ENCODE data around the gene ART1.
"Not testable (repeated sequence)": the region's sequence is repeated elsewhere in the genome, so short reads cannot be mapped to it uniquely, and the experiment has no call there.

The ART1 gene

DNA sequence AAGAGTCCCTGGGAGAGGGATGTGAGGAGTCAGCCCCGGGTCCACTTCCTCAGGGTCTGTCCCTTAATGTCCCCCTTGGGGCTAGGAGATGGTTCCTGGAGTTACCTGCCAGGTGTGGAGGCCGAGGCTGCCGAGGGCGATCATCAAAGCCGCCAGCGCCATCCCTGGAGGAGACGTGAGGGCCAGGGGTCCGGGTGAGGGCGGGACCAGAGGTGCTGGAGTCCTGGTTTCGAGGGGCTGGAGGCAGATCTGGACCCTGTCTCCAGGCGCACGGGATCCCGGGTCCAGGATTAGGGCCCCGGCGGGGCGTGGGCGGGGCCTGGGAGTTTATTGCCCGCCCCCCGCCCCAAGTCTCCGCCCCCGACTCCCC lies 3.2 kb upstream of the ART1 start, which contains the start of gene ART5:
ART5 (minus strand) TSS at position 292 of the 370 bp plus-strand sequence; CDS start at position 162, 130 bp downstream.
- no peak within 1 kb of the TSS for H3K4me3 ChIP-seq (ENCODE audit: low read depth in 1 of 2, low read length in 2 of 2)
- no peaks in the 10 kb centered on the region for H3K27me3 ChIP-seq (ENCODE audit: insufficient read depth, low read length, poor library complexity)
- H3K9ac ChIP-seq (ENCODE audit: low read depth, low read length) = no peak within 1 kb of the TSS
- no peaks in the 10 kb centered on the region for H3K36me3 ChIP-seq (ENCODE audit: insufficient read depth, low read length)
- no peak within 1 kb of the TSS for H3K27ac ChIP-seq (ENCODE audit: low read length)
- H3K4me1 ChIP-seq (ENCODE audit: insufficient read depth, low read length) = no peaks in the 10 kb centered on the region
- H3K9me3 ChIP-seq (ENCODE audit: insufficient read depth, low read length, severe bottlenecking) = no peaks in the 10 kb centered on the region
- TF ChIP-seq, protein P1, sequence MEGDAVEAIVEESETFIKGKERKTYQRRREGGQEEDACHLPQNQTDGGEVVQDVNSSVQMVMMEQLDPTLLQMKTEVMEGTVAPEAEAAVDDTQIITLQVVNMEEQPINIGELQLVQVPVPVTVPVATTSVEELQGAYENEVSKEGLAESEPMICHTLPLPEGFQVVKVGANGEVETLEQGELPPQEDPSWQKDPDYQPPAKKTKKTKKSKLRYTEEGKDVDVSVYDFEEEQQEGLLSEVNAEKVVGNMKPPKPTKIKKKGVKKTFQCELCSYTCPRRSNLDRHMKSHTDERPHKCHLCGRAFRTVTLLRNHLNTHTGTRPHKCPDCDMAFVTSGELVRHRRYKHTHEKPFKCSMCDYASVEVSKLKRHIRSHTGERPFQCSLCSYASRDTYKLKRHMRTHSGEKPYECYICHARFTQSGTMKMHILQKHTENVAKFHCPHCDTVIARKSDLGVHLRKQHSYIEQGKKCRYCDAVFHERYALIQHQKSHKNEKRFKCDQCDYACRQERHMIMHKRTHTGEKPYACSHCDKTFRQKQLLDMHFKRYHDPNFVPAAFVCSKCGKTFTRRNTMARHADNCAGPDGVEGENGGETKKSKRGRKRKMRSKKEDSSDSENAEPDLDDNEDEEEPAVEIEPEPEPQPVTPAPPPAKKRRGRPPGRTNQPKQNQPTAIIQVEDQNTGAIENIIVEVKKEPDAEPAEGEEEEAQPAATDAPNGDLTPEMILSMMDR (IDR thresholded peaks at IDR 0.05; ENCODE audit: borderline replicate concordance, extremely low read depth, low read length, poor library complexity, severe bottlenecking) = no peak
- no peak for TF ChIP-seq EZH2 (IDR thresholded peaks at IDR 0.05; ENCODE audit: borderline replicate concordance, low read depth, low read length, severe bottlenecking)
- no peak within 1 kb of the TSS for H2AFZ ChIP-seq (ENCODE audit: low read depth, low read length)
- DNase-seq = no peak
- no peak for ATAC-seq (ENCODE audit: insufficient read depth, low read depth)
- no peak within 1 kb of the TSS for H3K4me2 ChIP-seq (ENCODE audit: insufficient read depth, low read length)
- H3K79me2 ChIP-seq (ENCODE audit: insufficient read depth, low read length) = no peaks in the 10 kb centered on the region
- no peaks in the 10 kb centered on the region for H4K20me1 ChIP-seq (ENCODE audit: insufficient read depth, low read length)

DNA sequence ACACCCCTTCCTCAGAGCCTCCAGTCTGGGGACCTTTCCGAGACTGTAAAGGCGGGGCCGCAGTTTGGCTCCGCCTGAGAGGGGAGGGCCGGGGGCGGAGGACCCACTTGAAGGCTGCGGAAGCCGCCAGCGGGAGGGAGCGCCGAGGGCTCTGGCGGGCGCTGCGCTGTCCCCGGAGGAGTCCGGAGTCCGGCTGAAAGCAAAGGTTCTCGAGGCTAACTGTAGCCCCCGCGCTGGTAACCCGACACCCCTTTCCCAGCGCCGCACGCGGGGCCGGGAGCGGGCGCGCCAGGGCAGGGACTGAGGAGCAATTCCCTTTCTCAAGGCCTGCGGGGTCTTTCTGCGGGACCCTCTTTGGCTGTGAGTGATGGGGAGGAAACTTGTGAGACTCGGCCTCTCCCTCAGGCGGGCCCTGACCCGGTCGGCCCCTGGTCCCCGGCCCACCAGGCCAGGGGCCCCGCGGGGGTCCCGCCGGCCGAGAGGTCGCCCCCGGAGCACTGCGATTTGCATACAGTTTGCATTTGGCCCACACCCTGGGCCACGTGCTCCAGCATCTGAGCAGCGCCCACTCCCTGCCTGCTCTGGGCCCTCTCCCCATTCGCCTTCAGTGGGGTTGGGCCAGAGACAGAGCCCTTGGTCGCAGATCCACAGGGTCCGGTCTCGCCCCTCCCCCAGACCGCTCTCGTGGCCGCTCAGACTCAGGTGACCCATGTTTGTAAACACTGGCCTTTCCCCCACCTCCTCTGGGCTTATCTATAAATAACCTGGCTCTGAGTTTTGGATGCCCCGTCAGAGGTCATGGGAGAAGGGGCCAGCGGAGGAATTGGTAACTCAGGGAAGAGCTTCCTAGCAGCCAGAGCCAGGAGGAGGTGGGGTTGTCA lies 2.6 kb upstream of the ART1 start:
- no peak overlapping the region for H3K9ac ChIP-seq (ENCODE audit: low read depth, low read length)
- H3K4me2 ChIP-seq (ENCODE audit: insufficient read depth, low read length) = no peak overlapping the region
- H3K9me3 ChIP-seq (ENCODE audit: insufficient read depth, low read length, severe bottlenecking) = no peaks in the 10 kb centered on the region
- TF ChIP-seq, protein P1 (IDR thresholded peaks at IDR 0.05; ENCODE audit: borderline replicate concordance, extremely low read depth, low read length, poor library complexity, severe bottlenecking) = no peak
- TF ChIP-seq EZH2 (IDR thresholded peaks at IDR 0.05; ENCODE audit: borderline replicate concordance, low read depth, low read length, severe bottlenecking) = no peak
- H2AFZ ChIP-seq (ENCODE audit: low read depth, low read length) = no peak overlapping the region
- no peaks in the 10 kb centered on the region for H3K4me1 ChIP-seq (ENCODE audit: insufficient read depth, low read length)
- ATAC-seq (ENCODE audit: insufficient read depth, low read depth) (no peak), DNase-seq (no peak)
- no peaks in the 10 kb centered on the region for H3K27me3 ChIP-seq (ENCODE audit: insufficient read depth, low read length, poor library complexity)
- no peak overlapping the region for H3K27ac ChIP-seq (ENCODE audit: low read length)
- no peaks in the 10 kb centered on the region for H4K20me1 ChIP-seq (ENCODE audit: insufficient read depth, low read length)
- H3K36me3 ChIP-seq (ENCODE audit: insufficient read depth, low read length) = no peaks in the 10 kb centered on the region
- H3K4me3 ChIP-seq (ENCODE audit: low read depth in 1 of 2, low read length in 2 of 2) = no peak overlapping the region
- no peaks in the 10 kb centered on the region for H3K79me2 ChIP-seq (ENCODE audit: insufficient read depth, low read length)

DNA sequence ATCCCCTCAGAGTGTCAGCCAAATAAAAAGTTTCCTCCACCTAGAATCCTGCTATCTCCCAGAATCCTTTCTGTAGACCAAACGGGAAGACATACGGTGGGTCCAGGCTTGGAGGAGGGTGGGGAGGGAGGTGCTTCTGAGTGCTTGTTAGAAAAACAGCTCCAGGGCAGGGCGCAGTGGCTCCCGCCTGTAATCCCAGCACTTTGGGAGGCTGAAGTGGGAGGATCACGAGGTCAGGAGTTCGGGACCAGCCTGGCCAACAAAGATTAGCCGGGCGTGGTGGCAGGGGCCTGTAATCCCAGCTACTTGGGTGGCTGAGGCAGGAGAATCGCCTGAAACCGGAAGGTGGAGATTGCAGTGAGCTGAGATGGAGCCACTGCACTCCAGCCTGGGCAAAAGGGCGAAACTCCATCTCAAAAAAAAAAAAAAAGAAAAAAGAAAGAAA lies 1.8 kb upstream of the ART1 start:
- H3K79me2 ChIP-seq (ENCODE audit: insufficient read depth, low read length); ATAC-seq (ENCODE audit: insufficient read depth, low read depth); H3K4me3 ChIP-seq (ENCODE audit: low read depth in 1 of 2, low read length in 2 of 2); H3K36me3 ChIP-seq (ENCODE audit: insufficient read depth, low read length); H3K27ac ChIP-seq (ENCODE audit: low read length); DNase-seq; H4K20me1 ChIP-seq (ENCODE audit: insufficient read depth, low read length); H3K4me1 ChIP-seq (ENCODE audit: insufficient read depth, low read length); H3K27me3 ChIP-seq (ENCODE audit: insufficient read depth, low read length, poor library complexity); H3K9me3 ChIP-seq (ENCODE audit: insufficient read depth, low read length, severe bottlenecking); H2AFZ ChIP-seq (ENCODE audit: low read depth, low read length); H3K9ac ChIP-seq (ENCODE audit: low read depth, low read length); H3K4me2 ChIP-seq (ENCODE audit: insufficient read depth, low read length): not testable (repeated sequence)

DNA sequence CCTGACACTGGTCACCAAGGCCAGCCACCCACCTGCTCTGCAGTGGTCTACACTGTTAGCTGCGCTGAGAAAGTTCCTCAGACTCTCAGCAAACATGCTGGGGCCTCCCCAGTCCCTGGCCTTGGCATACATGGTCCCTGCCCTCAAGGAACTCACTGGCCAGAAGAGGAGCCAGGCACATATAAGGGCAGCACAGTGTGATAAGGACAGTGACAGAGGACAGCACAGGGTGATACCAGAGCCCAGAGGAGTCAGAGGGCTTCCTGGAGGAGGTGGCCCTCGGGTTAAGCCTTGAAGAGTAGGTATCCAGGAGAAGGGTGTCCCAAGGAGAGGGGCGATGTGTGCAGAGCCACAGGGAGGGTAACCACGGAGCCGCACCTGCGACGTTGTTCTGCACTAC lies 624 bp downstream of the ART1 start:
- Histone ChIP-seq H3K4me2 (ENCODE audit: insufficient read depth, low read length) (no peak overlapping the region), H3K9me3 (ENCODE audit: insufficient read depth, low read length, severe bottlenecking) (no peaks in the 10 kb centered on the region), H3K4me3 (ENCODE audit: low read depth in 1 of 2, low read length in 2 of 2) (no peak overlapping the region), H3K4me1 (ENCODE audit: insufficient read depth, low read length) (no peaks in the 10 kb centered on the region), H3K36me3 (ENCODE audit: insufficient read depth, low read length) (no peaks in the 10 kb centered on the region), H3K27ac (ENCODE audit: low read length) (no peak overlapping the region), H3K79me2 (ENCODE audit: insufficient read depth, low read length) (no peaks in the 10 kb centered on the region), H3K9ac (ENCODE audit: low read depth, low read length) (no peak overlapping the region), H2AFZ (ENCODE audit: low read depth, low read length) (no peak overlapping the region), H3K27me3 (ENCODE audit: insufficient read depth, low read length, poor library complexity) (no peaks in the 10 kb centered on the region), H4K20me1 (ENCODE audit: insufficient read depth, low read length) (no peaks in the 10 kb centered on the region)
- DNase-seq (no peak), ATAC-seq (ENCODE audit: insufficient read depth, low read depth) (no peak)
- no peak for TF ChIP-seq EZH2 (IDR thresholded peaks at IDR 0.05; ENCODE audit: borderline replicate concordance, low read depth, low read length, severe bottlenecking)
- TF ChIP-seq, protein P1 (IDR thresholded peaks at IDR 0.05; ENCODE audit: borderline replicate concordance, extremely low read depth, low read length, poor library complexity, severe bottlenecking) = no peak

DNA sequence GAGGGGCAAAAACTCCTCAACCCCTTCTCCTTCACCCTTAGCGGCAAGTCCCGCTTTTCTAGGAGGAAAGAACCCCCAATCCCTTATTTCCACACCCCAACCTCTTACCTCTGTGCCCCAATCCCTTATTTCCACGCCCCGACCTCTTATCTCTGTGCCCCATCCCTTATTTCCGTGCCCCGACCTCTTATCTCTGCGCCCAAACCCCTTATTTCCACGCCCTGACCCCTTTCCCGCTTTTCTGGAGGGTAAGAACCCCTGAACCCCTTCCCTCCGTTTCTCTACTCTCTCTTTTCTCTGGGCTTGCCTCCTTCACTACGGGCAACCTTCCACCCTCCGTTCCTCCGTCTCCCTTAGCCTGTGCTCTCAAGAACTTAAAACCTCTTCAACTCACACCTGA lies 3.9 kb downstream of the ART1 start:
- DNase-seq; H3K4me2 ChIP-seq (ENCODE audit: insufficient read depth, low read length); H3K4me3 ChIP-seq (ENCODE audit: low read depth in 1 of 2, low read length in 2 of 2); H3K27me3 ChIP-seq (ENCODE audit: insufficient read depth, low read length, poor library complexity); H3K4me1 ChIP-seq (ENCODE audit: insufficient read depth, low read length); H4K20me1 ChIP-seq (ENCODE audit: insufficient read depth, low read length); H3K36me3 ChIP-seq (ENCODE audit: insufficient read depth, low read length); H2AFZ ChIP-seq (ENCODE audit: low read depth, low read length); H3K9ac ChIP-seq (ENCODE audit: low read depth, low read length); H3K79me2 ChIP-seq (ENCODE audit: insufficient read depth, low read length); H3K9me3 ChIP-seq (ENCODE audit: insufficient read depth, low read length, severe bottlenecking); H3K27ac ChIP-seq (ENCODE audit: low read length); ATAC-seq (ENCODE audit: insufficient read depth, low read depth): not testable (repeated sequence)

DNA sequence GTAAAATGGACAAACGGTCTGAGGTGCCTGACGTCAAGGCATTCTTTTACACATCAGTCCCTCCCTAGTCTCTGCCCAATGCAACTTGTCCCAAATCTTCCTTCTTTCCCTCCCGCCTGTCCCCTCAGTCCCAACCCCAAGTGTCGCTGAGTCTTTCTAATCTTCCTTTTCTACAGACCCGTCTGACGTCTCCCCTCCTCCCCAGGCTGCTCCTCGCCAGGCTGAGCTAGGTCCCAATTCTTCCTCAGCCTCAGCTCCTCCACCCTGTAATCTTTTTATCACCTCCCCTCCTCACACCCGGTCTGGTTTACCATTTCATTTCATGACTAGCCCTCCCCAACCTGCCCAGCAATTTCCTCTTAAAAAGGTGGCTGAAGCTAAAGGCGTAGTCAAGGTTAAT lies 4.4 kb downstream of the ART1 start:
- not testable (repeated sequence) for H4K20me1 ChIP-seq (ENCODE audit: insufficient read depth, low read length); H3K79me2 ChIP-seq (ENCODE audit: insufficient read depth, low read length); ATAC-seq (ENCODE audit: insufficient read depth, low read depth); H3K9ac ChIP-seq (ENCODE audit: low read depth, low read length); H3K36me3 ChIP-seq (ENCODE audit: insufficient read depth, low read length); H3K4me1 ChIP-seq (ENCODE audit: insufficient read depth, low read length); H3K4me3 ChIP-seq (ENCODE audit: low read depth in 1 of 2, low read length in 2 of 2); H2AFZ ChIP-seq (ENCODE audit: low read depth, low read length); H3K4me2 ChIP-seq (ENCODE audit: insufficient read depth, low read length); H3K9me3 ChIP-seq (ENCODE audit: insufficient read depth, low read length, severe bottlenecking); DNase-seq; H3K27me3 ChIP-seq (ENCODE audit: insufficient read depth, low read length, poor library complexity); H3K27ac ChIP-seq (ENCODE audit: low read length)
